Thoracic aorta (tissue), 2 donors: ENCODE results near the gene CDK16. TPM values are rescaled to one million over a fixed set of nuclear protein-coding genes. Genes with fewer than 3 reads are reported as not detected.

Experiments used
- ATAC-seq: fragments of 150-250 bp; one replicate; pipeline ENCODE4 v1.8.0; 2017; ENCODE audit warnings: low read depth; ENCODE audit not compliant: insufficient number of reproducible peaks, low FRiP score
- DNase-seq: peaks from one replicate; pipeline ENCODE4 v3.0.0-alpha.2; 2020; ENCODE audit warnings: low spot score
- H3K27ac ChIP-seq, 2 donors: fragments of 200-600 bp; sonication (generic); 1 replicate in 1 of 2; 2 replicates in 1 of 2; pipeline ENCODE4 v1.5.1; 2016; ENCODE audit warnings: mild to moderate bottlenecking in 2 of 2, moderate library complexity in 2 of 2
- H3K27me3 ChIP-seq: fragments of 200-600 bp; sonication (generic); replicated peaks from 2 replicates; pipeline ENCODE4 v1.6.0; 2016; ENCODE audit warnings: mild to moderate bottlenecking; ENCODE audit not compliant: insufficient read depth
- H3K36me3 ChIP-seq: fragments of 200-600 bp; sonication (generic); one replicate; pipeline ENCODE4 v1.5.1; 2016
- H3K4me1 ChIP-seq, 2 donors: fragments of 200-600 bp; sonication (generic); 1 replicate in 1 of 2; 2 replicates in 1 of 2; pipeline versions ENCODE4 v1.5.1 to v1.6.0; 2016; ENCODE audit warnings: low read depth in 2 of 2, mild to moderate bottlenecking in 1 of 2; ENCODE audit not compliant: control insufficient read depth in 1 of 2
- H3K4me3 ChIP-seq: fragments of 200-600 bp; sonication (generic); 2 replicates; pipeline ENCODE4 v1.5.1; 2016; ENCODE audit warnings: mild to moderate bottlenecking
- H3K9me3 ChIP-seq: fragments of 200-600 bp; sonication (generic); 2 replicates; pipeline ENCODE4 v1.5.1; 2016
- total RNA-seq, 2 donors: library from RNA; depleted of rRNA; stranded (reverse); fragments of >200 nt; gene quantifications; one replicate each; pipeline versions ENCODE4 v1.1.0 to v1.2.3, GENCODE V29; 2016
- TF ChIP-seq, protein P1 (sequence below): fragments of 200-600 bp; sonication (generic); IDR thresholded peaks from one replicate; pipeline ENCODE4 v1.5.1; 2019; ENCODE audit warnings: antibody characterized with exemption

CDK16 gene
- total RNA-seq, 2 donors from 2014 or later: 66.7 to 74.6 TPM

DNA sequence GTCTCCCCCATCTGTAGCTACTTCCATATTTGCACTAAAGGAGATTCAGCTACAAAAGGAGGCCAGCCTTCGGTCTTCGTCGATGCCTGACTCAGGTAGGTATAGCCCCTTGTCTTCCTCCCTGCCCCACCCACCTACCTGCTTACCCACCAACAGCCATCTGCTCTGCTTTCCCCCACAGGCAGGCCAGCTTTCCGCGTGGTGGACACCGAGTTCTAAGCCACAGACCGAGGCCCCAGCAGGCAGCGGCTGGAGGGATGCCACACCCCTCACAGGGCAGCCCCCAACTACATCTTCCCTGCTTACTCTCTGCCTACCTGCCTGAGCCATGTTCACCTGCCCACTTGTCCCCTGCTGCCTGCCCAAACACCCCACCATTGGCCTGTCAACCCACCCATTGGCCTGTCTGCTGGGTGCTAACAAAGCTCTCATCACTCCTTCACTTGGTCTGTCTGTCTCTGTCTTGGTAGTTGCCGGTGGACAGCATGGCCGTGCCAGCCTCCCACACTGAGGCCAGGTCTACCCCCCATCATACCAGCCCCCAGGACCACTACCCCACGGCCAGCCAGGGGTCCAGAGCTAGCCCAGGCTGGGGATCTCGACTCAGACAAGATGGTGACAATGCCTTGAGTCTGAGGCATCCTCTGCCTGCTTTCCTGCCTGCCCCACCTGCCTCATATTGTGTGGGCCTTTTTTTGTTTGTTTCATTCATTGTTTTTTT is 10.2 kb downstream of the CDK16 start:
- H3K27ac ChIP-seq: no peak overlapping the region
- ATAC-seq (no peak), DNase-seq (no peak)
- no peaks in the 10 kb centered on the region for H3K27me3 ChIP-seq
- H3K9me3 ChIP-seq: no peaks in the 10 kb centered on the region
- no peak overlapping the region for H3K4me3 ChIP-seq
- H3K4me1 ChIP-seq: peaks cover 0 to 6% of the 10 kb centered on the region in 2 donors
- H3K36me3 ChIP-seq: peaks cover 31% of the 10 kb centered on the region
- TF ChIP-seq, protein P1, sequence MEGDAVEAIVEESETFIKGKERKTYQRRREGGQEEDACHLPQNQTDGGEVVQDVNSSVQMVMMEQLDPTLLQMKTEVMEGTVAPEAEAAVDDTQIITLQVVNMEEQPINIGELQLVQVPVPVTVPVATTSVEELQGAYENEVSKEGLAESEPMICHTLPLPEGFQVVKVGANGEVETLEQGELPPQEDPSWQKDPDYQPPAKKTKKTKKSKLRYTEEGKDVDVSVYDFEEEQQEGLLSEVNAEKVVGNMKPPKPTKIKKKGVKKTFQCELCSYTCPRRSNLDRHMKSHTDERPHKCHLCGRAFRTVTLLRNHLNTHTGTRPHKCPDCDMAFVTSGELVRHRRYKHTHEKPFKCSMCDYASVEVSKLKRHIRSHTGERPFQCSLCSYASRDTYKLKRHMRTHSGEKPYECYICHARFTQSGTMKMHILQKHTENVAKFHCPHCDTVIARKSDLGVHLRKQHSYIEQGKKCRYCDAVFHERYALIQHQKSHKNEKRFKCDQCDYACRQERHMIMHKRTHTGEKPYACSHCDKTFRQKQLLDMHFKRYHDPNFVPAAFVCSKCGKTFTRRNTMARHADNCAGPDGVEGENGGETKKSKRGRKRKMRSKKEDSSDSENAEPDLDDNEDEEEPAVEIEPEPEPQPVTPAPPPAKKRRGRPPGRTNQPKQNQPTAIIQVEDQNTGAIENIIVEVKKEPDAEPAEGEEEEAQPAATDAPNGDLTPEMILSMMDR: no peak

DNA sequence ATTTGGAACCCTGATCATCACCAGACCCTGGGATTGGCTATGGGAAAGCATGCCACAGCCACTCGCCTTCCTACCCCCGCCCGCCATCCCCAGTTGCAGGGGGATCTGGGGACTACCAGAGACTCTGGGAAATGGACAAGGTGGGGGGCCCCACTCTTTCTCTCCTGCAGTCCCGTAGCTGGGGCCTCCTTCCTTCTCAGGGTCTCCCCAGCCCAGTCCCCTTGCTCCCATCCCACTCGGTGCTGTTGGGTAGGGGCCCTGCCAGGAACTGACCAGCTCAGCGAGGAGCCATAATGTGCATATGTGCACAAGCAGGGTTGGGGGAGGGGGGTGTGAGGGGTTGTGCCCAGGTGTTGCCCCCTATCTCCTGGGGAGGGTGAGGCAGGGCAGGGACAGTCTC is 10.9 kb downstream of the CDK16 start:
- H3K36me3 ChIP-seq: peaks cover 28% of the 10 kb centered on the region
- DNase-seq: no peak
- TF ChIP-seq, protein P1: no peak

DNA sequence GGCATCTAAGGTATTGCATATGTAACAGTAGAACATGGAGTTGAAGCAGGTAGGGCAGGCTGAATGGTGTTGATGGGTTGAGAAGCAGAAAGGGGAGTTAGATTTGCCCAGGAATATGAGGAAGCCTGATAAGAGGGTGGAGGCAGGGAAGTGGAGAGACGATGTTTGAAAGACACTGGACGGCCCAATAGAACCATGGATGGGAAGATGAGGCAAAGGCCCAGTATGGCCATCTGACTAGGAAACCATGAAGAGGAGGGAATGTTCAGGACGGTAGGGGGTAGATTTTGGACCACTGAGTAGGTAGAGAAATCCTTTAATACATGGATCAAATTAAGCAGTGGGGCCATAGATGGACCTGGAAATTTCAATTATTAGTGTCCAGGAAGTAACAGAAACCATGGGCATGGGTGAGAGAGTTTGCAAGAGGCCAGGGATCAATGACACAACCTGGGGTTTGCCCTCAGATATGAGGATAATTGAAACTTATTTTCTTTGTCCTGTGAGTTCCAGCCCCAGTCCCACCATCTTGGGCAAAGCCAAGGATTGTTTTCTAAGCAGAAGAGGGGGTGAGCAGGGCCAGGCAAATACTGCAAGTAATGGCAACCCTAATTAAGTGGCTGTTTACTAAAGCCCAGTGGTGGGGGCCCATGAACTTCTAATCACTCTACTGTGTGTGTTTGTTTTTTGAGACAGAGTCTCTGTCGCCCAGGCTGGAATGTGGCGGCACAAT is 11.8 kb downstream of the CDK16 start:
- TF ChIP-seq, protein P1: no peak
- H3K27ac ChIP-seq: no peak overlapping the region
- ATAC-seq (no peak), DNase-seq (no peak)
- no peak overlapping the region for H3K4me3 ChIP-seq
- no peaks in the 10 kb centered on the region for H3K27me3 ChIP-seq
- H3K36me3 ChIP-seq: peaks cover 20% of the 10 kb centered on the region
- H3K4me1 ChIP-seq: peaks cover 0 to 6% of the 10 kb centered on the region in 2 donors
- H3K9me3 ChIP-seq: no peaks in the 10 kb centered on the region

More for the DNA sequence above, 10.9 kb downstream of the CDK16 start:
- H3K9me3 ChIP-seq: no peaks in the 10 kb centered on the region
- no peak overlapping the region for H3K4me3 ChIP-seq
- H3K27me3 ChIP-seq: no peaks in the 10 kb centered on the region
- ATAC-seq: no peak
- no peak overlapping the region for H3K27ac ChIP-seq
- peaks cover 0 to 6% of the 10 kb centered on the region in 2 donors for H3K4me1 ChIP-seq

DNA sequence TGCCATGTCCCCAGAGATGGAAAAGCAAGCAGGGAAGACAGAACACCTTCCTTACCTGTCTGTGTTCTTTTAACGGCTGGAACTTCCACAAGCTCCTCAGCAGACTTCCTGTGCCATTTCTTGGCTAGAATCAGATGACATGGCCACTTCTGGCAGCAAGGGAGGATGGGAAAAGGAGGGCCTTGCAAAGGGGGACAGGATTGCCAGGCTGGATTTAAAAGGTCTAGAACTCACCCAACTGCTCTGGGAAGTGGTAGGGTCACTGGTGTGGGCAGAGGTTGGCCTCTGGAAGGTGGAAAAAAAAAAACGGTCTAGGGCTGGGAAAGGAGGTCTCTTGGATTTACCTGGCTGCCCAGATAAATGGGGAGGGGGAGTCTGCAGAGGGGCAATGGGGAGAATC is 12.7 kb downstream of the CDK16 start:
- H3K36me3 ChIP-seq: peaks cover 15% of the 10 kb centered on the region
- DNase-seq (no peak), ATAC-seq (no peak)
- TF ChIP-seq, protein P1: no peak
- no peak overlapping the region for H3K27ac ChIP-seq
- H3K4me3 ChIP-seq: no peak overlapping the region
- H3K4me1 ChIP-seq: peaks cover 0 to 6% of the 10 kb centered on the region in 2 donors
- H3K9me3 ChIP-seq: no peaks in the 10 kb centered on the region
- no peaks in the 10 kb centered on the region for H3K27me3 ChIP-seq

DNA sequence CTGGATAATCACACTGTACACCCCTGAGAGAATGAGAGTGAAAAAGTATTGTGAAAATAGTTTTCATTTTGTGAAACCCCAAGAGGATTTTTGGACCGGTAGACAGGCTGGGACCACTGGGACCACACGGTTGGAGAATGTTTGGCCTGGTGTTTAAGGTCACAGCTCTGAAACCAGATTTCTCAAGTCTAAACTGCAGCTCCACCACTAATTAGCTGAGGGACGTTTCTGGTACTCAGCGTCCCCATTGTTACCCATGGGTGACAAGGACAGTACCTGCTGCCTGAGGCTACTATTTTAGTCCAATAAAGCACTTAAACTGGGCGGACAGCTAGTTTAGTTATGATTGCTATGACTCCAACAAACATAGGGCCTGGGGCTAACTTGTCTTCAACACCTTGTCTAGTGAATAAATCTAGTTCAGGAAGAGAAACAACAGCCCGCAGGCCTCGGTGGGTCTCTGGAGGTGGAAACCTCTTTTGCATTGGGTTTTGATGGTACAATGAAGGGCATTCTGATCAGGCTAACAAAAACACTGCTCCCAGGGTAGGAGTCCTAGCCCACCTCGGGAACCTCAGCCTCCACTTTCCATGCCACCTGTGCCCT is 13.8 kb downstream of the CDK16 start:
- H3K4me1 ChIP-seq: peaks cover 0 to 11% of the 10 kb centered on the region in 2 donors
- peak overlapping the region; percentile 93 to 98 for H3K27ac ChIP-seq
- ATAC-seq (no peak), DNase-seq (no peak)
- TF ChIP-seq, protein P1: no peak
- H3K9me3 ChIP-seq: no peaks in the 10 kb centered on the region
- no peaks in the 10 kb centered on the region for H3K27me3 ChIP-seq
- peak overlapping the region; percentile 80 for H3K4me3 ChIP-seq
- H3K36me3 ChIP-seq: peaks cover 8% of the 10 kb centered on the region
